ENCODE data around the gene LMAN1L.

The LMAN1L gene

DNA sequence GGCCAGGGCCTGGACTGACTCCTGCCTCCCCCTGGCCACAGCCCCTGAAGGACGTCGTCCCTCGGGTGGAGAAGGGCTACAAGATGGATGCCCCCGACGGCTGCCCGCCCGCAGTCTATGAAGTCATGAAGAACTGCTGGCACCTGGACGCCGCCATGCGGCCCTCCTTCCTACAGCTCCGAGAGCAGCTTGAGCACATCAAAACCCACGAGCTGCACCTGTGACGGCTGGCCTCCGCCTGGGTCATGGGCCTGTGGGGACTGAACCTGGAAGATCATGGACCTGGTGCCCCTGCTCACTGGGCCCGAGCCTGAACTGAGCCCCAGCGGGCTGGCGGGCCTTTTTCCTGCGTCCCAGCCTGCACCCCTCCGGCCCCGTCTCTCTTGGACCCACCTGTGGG, 10.3 kb upstream of the LMAN1L start:
- peaks cover 32% of the 10 kb centered on the region; the same call in 1 of the 2 replicates for H3K36me3 ChIP-seq (ENCODE audit: insufficient read depth, low read length)
- no peak overlapping the region for H3K27ac ChIP-seq
- TF ChIP-seq EZH2 (IDR thresholded peaks at IDR 0.05) (no peak), POLR2AphosphoS5 (IDR thresholded peaks at IDR 0.05; ENCODE audit: borderline replicate concordance, low read depth, low read length) (no peak), FOXP2 (optimal IDR thresholded peaks at IDR 0.05; ENCODE audit: control extremely low read depth, extremely low read length, insufficient read depth) (no peak)
- H3K9ac ChIP-seq (ENCODE audit: insufficient read length): no peak overlapping the region
- H3K9me3 ChIP-seq (ENCODE audit: low read depth, low read length): no peaks in the 10 kb centered on the region
- no peak overlapping the region for H3K4me3 ChIP-seq
- no peak for DNase-seq (ENCODE audit: low read depth, low spot score)

DNA sequence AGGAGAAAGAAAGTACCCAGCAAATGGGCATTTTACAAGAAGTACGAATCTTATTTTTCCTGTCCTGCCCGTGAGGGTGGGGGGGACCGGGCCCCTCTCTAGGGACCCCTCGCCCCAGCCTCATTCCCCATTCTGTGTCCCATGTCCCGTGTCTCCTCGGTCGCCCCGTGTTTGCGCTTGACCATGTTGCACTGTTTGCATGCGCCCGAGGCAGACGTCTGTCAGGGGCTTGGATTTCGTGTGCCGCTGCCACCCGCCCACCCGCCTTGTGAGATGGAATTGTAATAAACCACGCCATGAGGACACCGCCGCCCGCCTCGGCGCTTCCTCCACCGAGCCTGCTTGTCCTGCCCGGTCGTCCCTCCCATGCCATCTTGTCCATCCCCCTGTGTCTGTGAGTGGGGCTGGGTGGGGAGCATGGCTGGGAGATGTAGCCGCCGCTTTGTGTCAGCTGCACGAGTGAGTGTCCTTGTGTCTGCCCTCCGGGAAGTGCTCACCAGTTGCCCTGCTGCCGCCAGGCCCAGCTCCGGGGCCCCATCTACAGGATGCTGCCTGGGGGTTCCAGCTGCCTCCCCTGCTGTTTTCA, 9.7 kb upstream of the LMAN1L start:
- no peak overlapping the region for H3K9ac ChIP-seq (ENCODE audit: insufficient read length)
- no peak for DNase-seq (ENCODE audit: low read depth, low spot score)
- no peak for TF ChIP-seq EZH2 (IDR thresholded peaks at IDR 0.05)
- TF ChIP-seq POLR2AphosphoS5 (IDR thresholded peaks at IDR 0.05; ENCODE audit: borderline replicate concordance, low read depth, low read length): no peak
- TF ChIP-seq FOXP2 (optimal IDR thresholded peaks at IDR 0.05; ENCODE audit: control extremely low read depth, extremely low read length, insufficient read depth): no peak
- peaks cover 32% of the 10 kb centered on the region; the same call in 1 of the 2 replicates for H3K36me3 ChIP-seq (ENCODE audit: insufficient read depth, low read length)
- H3K4me3 ChIP-seq: no peak overlapping the region
- H3K9me3 ChIP-seq (ENCODE audit: low read depth, low read length): no peaks in the 10 kb centered on the region
- H3K27ac ChIP-seq: no peak overlapping the region

- TF ChIP-seq POLR2AphosphoS5 (IDR thresholded peaks at IDR 0.05; ENCODE audit: borderline replicate concordance, low read depth, low read length): no peak
- no peak for TF ChIP-seq EZH2 (IDR thresholded peaks at IDR 0.05)
- no peak for TF ChIP-seq FOXP2 (optimal IDR thresholded peaks at IDR 0.05; ENCODE audit: control extremely low read depth, extremely low read length, insufficient read depth)
- H3K4me3 ChIP-seq: no peak overlapping the region
- peaks cover 25% of the 10 kb centered on the region; the same call in 1 of the 2 replicates for H3K36me3 ChIP-seq (ENCODE audit: insufficient read depth, low read length)
- no peak for DNase-seq (ENCODE audit: low read depth, low spot score)
- no peak overlapping the region for H3K27ac ChIP-seq
- no peak overlapping the region for H3K9ac ChIP-seq (ENCODE audit: insufficient read length)
- H3K9me3 ChIP-seq (ENCODE audit: low read depth, low read length): no peaks in the 10 kb centered on the region
These were observed 7.7 kb upstream of the LMAN1L start for GRCh38 chr15:74804935-74805334.

GRCh38 chr15:74807282-74807681, 5.4 kb upstream of the LMAN1L start:
- DNase-seq (ENCODE audit: low read depth, low spot score): no peak
- Histone ChIP-seq H3K4me3 (no peak overlapping the region), H3K27ac (no peak overlapping the region), H3K9ac (ENCODE audit: insufficient read length) (no peak overlapping the region), H3K9me3 (ENCODE audit: low read depth, low read length) (no peaks in the 10 kb centered on the region), H3K36me3 (ENCODE audit: insufficient read depth, low read length) (peaks cover 5% of the 10 kb centered on the region; the same call in 1 of the 2 replicates)
- TF ChIP-seq FOXP2 (optimal IDR thresholded peaks at IDR 0.05; ENCODE audit: control extremely low read depth, extremely low read length, insufficient read depth) (no peak), POLR2AphosphoS5 (IDR thresholded peaks at IDR 0.05; ENCODE audit: borderline replicate concordance, low read depth, low read length) (no peak), EZH2 (IDR thresholded peaks at IDR 0.05) (no peak)

GRCh38 chr15:74808078-74808839, 4.4 kb upstream of the LMAN1L start:
- no peak for DNase-seq (ENCODE audit: low read depth, low spot score)
- no peak overlapping the region for H3K4me3 ChIP-seq
- H3K9me3 ChIP-seq (ENCODE audit: low read depth, low read length): no peaks in the 10 kb centered on the region
- no peak overlapping the region for H3K27ac ChIP-seq
- H3K9ac ChIP-seq (ENCODE audit: insufficient read length): no peak overlapping the region
- TF ChIP-seq EZH2 (IDR thresholded peaks at IDR 0.05): no peak
- no peak for TF ChIP-seq FOXP2 (optimal IDR thresholded peaks at IDR 0.05; ENCODE audit: control extremely low read depth, extremely low read length, insufficient read depth)
- no peak for TF ChIP-seq POLR2AphosphoS5 (IDR thresholded peaks at IDR 0.05; ENCODE audit: borderline replicate concordance, low read depth, low read length)
- peaks cover 3% of the 10 kb centered on the region; the same call in 1 of the 2 replicates for H3K36me3 ChIP-seq (ENCODE audit: insufficient read depth, low read length)

DNA sequence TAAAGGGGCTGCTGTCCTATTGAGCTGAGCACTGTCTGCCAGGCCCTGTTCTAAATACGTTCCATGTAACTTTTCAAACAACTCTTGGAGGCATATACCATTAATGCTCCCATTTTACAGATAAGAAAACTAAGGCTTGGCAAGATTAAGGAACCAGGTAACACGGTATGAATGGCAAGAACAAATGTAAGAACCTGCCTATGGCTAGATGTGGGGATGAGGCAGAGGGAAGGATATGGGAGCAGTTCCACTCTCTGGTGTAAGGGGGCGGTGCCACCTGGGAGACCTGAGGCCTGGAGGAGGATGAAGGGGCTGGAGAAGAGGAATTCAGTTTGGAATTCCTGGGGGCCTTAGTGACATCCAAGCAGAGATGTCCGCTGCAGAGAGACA, 3.8 kb upstream of the LMAN1L start:
- Histone ChIP-seq H3K9me3 (ENCODE audit: low read depth, low read length) (no peaks in the 10 kb centered on the region), H3K36me3 (ENCODE audit: insufficient read depth, low read length) (no peaks in the 10 kb centered on the region; the same call in 1 of the 2 replicates), H3K4me3 (no peak overlapping the region), H3K27ac (no peak overlapping the region), H3K9ac (ENCODE audit: insufficient read length) (no peak overlapping the region)
- TF ChIP-seq FOXP2 (optimal IDR thresholded peaks at IDR 0.05; ENCODE audit: control extremely low read depth, extremely low read length, insufficient read depth) (no peak), EZH2 (IDR thresholded peaks at IDR 0.05) (no peak), POLR2AphosphoS5 (IDR thresholded peaks at IDR 0.05; ENCODE audit: borderline replicate concordance, low read depth, low read length) (no peak)
- no peak for DNase-seq (ENCODE audit: low read depth, low spot score)

- Histone ChIP-seq H3K36me3 (ENCODE audit: insufficient read depth, low read length) (no peaks in the 10 kb centered on the region), H3K9ac (ENCODE audit: insufficient read length) (no peak overlapping the region), H3K27ac (no peak overlapping the region), H3K9me3 (ENCODE audit: low read depth, low read length) (no peaks in the 10 kb centered on the region), H3K4me3 (no peak overlapping the region)
- TF ChIP-seq POLR2AphosphoS5 (IDR thresholded peaks at IDR 0.05; ENCODE audit: borderline replicate concordance, low read depth, low read length): no peak
- TF ChIP-seq EZH2 (IDR thresholded peaks at IDR 0.05): no peak
- TF ChIP-seq FOXP2 (optimal IDR thresholded peaks at IDR 0.05; ENCODE audit: control extremely low read depth, extremely low read length, insufficient read depth): no peak
- no peak for DNase-seq (ENCODE audit: low read depth, low spot score)
These were observed 3.4 kb upstream of the LMAN1L start for GRCh38 chr15:74809242-74809641.

DNA sequence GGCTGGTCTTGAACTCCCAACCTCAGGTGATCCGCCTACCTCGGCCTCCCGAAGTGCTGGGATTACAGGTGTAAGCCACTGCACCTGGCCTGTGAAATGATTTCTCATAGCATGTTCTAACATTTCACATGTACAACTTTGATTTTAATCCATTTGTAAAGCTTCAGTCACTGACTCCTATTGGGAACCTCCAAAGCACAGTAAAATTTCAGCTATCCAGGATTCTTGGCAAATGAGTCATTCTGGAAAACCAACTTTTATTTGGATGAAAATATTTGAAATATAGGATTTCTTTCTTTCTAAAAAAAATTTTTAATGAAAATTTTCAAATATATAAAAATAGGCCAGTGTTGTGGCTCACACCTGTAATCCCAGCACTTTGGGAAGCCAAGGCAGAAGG, 2.7 kb upstream of the LMAN1L start:
- H3K9ac ChIP-seq (ENCODE audit: insufficient read length): no peak overlapping the region
- no peak overlapping the region for H3K4me3 ChIP-seq
- no peaks in the 10 kb centered on the region for H3K9me3 ChIP-seq (ENCODE audit: low read depth, low read length)
- no peak for TF ChIP-seq FOXP2 (optimal IDR thresholded peaks at IDR 0.05; ENCODE audit: control extremely low read depth, extremely low read length, insufficient read depth)
- no peak for TF ChIP-seq EZH2 (IDR thresholded peaks at IDR 0.05)
- TF ChIP-seq POLR2AphosphoS5 (IDR thresholded peaks at IDR 0.05; ENCODE audit: borderline replicate concordance, low read depth, low read length): no peak
- H3K27ac ChIP-seq: no peak overlapping the region
- no peak for DNase-seq (ENCODE audit: low read depth, low spot score)
- H3K36me3 ChIP-seq (ENCODE audit: insufficient read depth, low read length): no peaks in the 10 kb centered on the region

Data from SK-N-MC (cell line).